Cardiac fibroblast (primary cell): ENCODE measurements around the gene STX2.
"Not testable (repeated sequence)": the region's sequence is repeated elsewhere in the genome, so short reads cannot be mapped to it uniquely, and the experiment has no call there.

Experiments used
- DNase-seq, 2 donors: peaks; one replicate each; pipeline versions ENCODE4 v3.0.0 to v3.0.0-alpha.2; 2010; ENCODE audit warnings: low read depth in 2 of 2
- H3K4me3 ChIP-seq, 2 donors: replicated peaks in 1 of 2; 1 replicate in 1 of 2; 2 replicates in 1 of 2; pipeline ENCODE4 v1.5.1; 2011; ENCODE audit warnings: low read depth in 2 of 2, low read length in 2 of 2, mild to moderate bottlenecking in 2 of 2, moderate library complexity in 1 of 2
- CTCF ChIP-seq: IDR thresholded peaks from one replicate; pipeline ENCODE4 v1.5.1; 2011; ENCODE audit warnings: low read depth, mild to moderate bottlenecking, low read length, inconsistent platforms

The STX2 gene

GRCh38 chr12:130856088-130856487, 17.0 kb upstream of the STX2 start:
- TF ChIP-seq CTCF, result no peak
- DNase-seq, result no peak
- no peak overlapping the region for H3K4me3 ChIP-seq

- no peak for DNase-seq
- H3K4me3 ChIP-seq, result no peak overlapping the region
- no peak for TF ChIP-seq CTCF
Measured at GRCh38 chr12:130850418-130851021, 11.5 kb upstream of the STX2 start.

DNA sequence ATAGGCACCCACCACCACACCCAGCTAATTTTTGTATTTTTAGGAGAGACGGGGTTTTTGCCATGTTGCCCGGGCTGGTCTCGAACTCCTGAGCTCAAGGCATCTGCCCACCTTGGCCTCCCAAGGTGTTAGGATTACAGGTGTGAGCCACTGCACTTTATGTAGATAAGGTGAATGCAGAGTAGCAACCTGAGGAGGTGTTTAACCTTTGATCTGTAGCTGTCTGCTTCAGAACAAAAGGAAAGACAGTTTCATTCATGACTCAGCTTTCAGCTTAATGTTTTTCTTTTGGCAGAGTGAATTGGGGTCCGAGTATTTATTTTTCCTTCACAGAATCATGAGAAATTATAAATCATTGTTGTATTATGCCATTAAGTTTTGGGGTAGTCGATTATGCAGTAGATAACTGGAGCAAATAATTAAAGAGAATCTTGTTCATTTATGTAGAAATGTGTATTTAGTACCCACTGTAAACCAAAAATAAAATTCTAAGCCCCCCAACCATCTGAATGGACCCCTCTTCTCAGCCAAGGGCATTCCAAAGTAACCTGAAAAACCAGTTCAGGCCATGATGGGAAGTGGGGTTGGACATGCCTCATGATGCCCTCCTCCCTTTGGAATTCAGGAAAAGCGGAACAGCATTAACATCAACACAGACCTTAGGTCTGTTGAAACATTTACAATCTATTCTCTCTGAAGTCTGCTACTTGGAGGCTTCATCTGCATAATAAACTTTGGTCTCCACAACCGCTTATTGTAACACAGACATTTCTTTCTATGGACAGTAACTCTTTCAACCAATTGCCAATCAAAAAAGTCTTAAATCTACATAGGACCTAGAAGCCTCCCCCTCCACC, 10.7 kb upstream of the STX2 start:
- no peak for DNase-seq
- H3K4me3 ChIP-seq, result no peak overlapping the region
- no peak for TF ChIP-seq CTCF

DNA sequence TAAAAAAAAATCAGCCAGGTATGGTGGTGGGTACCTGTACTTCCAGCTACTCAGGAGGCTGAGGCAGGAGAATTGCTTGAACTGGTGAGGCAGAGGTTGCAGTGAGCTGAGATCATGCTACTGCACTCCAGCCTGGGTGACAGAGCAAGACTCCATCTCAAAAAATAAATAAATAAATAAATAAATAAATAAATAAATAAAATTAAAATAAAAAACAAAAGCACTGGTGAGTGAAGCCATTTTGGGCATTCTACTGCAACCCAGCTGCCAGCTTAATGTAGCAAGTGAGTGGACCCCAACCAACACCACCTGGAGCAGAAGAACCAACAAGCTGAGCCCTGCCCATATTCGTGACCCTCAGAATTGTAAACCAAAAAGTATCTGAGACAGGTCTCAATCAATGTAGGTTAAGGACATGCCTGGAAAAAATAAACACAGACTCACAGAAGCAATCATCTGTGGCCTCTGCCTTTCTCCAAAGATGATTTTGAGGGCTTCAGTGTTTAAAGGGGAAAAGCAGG, 9.8 kb upstream of the STX2 start:
- H3K4me3 ChIP-seq, DNase-seq: not testable (repeated sequence)

GRCh38 chr12:130848105-130848504, 9.1 kb upstream of the STX2 start:
- DNase-seq, H3K4me3 ChIP-seq: not testable (repeated sequence)

DNA sequence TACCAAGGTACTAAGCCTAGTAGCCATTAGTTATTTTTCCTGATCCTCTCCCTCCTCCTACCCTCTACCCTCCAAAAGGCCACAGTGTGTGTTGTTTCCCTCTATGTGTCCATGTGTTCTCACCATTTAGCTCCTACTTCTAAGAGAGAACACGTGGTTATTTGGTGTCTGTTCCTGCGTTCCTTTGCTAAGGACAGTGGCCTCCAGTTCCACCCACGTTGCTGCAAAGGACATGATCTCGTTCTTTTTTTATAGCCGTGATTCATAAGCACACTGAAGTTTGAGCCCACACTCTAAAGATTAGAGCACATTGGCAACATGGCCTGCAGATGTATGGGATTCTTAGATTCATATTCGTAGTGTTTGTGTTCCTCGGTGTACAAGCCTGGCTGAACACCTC, 8.1 kb upstream of the STX2 start:
- peak; percentile 21 to 48 for DNase-seq
- H3K4me3 ChIP-seq, result no peak overlapping the region
- TF ChIP-seq CTCF, result no peak

DNA sequence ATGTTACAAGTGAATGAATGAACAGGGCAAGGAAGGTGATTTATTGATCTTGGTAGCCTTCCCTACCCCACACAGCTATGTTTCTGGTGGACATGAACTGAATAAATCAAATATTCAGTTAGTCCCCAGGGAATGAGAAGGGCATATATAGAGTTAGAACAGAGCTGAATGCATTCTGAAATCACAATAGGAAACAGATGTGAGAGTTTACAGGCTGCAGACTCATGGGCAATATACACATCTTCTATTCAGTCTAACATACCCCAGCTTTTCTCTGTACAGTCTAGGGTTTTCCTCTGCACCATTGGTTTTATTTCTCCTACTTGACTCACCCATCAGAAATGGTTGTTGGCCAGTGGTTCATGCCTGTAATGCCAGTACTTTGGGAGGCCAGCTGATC, 7.3 kb upstream of the STX2 start:
- no peak for TF ChIP-seq CTCF
- DNase-seq, result peak in 1 of 2 donors; percentile 43
- no peak overlapping the region for H3K4me3 ChIP-seq
